Renal cortical epithelial cell (primary cell): ENCODE measurements around the gene MAP2. TPM values are rescaled to one million over a fixed set of nuclear protein-coding genes. Genes with fewer than 3 reads are reported as not detected.
A peak's percentile ranks its signal among the peaks of the same experiment; 100 is the strongest.

Experiments
- DNase-seq: peaks from one replicate; pipeline ENCODE4 v3.0.0-alpha.2; 2011; ENCODE audit warnings: low read depth
- total RNA-seq: library from RNA; depleted of rRNA; stranded (reverse); fragments of >200 nt; gene quantifications from 2 replicates; pipeline ENCODE4 v1.2.3, GENCODE V29; 2014

The MAP2 gene
- total RNA-seq, 1 donor from 2014 or later: 18.3 TPM

DNA sequence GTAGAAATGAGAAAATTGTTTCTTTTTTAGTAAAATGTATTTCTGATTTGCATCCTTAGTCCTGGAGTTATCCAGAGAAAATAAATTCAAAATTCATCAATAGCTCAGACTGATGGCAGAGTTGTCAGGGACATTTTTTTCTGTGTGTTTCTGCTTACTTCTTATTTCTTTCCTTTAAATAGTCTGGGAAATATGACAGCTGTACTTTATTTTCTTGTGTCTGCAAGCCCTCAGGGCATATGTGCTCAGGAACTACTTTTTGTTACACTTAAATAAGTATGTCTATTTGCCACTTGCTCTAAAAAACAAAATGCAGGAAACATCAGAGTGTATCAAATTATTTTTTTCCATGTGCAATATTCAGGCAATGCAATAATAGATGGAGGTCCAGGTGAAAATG is 221.0 kb downstream of the MAP2 start:
- DNase-seq: no peak

GRCh38 chr2:209648714-209649113 is 224.9 kb downstream of the MAP2 start:
- DNase-seq: no peak

DNA sequence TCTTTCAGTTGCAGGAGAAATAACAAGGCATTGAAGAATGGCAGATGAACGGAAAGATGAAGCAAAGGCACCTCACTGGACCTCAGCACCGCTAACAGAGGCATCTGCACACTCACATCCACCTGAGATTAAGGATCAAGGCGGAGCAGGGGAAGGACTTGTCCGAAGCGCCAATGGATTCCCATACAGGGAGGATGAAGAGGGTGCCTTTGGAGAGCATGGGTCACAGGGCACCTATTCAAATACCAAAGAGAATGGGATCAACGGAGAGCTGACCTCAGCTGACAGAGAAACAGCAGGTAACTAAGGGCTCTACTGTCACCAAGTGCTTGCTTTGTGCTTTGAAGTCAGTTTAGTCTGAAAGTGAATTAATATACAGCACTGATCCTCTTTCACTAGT is 229.3 kb downstream of the MAP2 start:
- DNase-seq: no peak

DNA sequence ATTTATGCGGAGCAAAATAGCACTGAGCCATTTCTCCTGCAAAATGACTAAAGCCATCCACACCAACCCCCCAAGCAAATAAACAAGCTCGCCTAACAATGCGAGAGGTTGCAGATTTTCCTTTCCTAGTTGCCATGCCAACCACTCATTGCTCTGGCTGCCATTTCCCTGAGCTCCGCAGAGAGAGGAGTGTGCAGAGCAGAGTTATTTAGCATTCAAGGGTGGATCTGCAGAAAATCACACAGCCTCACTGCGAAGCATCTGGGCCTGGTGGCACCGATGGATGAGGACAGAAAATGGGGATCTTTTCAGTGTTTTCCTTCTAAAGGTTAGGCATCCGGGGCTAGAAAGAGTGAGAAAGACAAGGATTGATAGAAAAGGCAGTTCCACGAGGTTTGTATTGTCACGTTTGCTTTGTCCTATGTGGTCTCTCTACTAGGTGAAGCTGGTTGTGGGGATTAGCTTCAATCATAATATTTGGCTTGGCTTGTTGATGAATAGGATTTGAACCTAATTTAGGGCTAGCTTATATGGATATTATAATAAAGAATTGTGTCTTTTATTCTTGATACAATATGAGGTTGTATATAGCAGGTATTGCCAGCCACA is 237.5 kb downstream of the MAP2 start:
- DNase-seq: no peak

DNA sequence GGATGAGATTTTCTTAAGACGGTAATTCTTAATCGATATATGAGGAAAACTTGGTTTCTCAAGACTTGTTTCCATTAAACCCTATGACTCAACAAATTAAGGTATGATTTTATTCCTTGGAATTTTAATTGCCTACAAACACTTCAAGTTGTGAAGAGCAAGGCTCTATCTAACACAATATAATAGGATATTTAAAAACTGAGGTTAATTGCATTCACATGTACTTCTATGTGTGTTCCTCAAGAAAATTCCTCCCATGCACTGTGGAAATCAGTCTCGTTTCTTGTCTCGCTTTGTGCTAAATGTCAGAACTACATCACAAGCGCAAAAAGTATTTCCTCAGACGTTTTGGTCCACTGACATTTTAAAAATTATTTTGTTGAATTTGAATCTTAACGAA is 238.2 kb downstream of the MAP2 start:
- peak; percentile 36 for DNase-seq

DNA sequence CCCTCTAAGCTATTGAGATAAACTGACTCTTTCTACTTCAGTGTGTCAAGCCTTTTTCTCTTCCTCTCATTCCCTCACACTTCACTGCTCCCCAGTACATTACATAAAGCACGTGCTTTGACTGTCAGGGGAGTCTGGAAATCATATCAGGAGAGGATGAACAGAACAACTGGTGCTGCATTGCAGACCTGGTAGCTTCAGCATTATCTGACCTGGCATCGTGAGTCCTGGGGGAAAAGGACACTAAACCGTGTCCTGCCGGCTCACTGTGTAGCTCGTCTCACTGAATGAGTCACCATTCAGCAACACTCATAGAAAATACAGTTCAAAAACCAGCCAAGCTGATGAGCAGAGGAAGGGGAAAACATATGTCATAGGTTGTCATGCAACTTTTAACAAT is 239.3 kb downstream of the MAP2 start:
- DNase-seq: peak; percentile 42

DNA sequence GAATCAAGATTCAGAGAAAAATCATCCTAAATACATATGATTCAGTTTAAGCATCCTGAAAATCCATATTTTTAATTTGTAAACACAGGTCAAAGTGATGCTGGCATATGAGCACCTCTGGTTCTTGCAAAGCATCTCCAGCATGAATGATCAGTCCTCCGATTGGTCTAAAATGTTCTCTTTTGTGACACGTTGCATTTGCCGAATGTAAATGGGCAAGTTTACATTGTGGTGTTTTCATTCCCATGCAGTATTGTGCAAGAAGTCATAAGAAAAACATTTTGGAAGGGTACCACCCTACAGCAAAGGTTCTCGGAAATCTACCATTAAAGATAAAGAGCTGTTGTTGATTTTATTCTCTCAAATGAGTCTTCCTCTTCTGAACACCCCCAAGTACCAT is 239.8 kb downstream of the MAP2 start:
- no peak for DNase-seq

DNA sequence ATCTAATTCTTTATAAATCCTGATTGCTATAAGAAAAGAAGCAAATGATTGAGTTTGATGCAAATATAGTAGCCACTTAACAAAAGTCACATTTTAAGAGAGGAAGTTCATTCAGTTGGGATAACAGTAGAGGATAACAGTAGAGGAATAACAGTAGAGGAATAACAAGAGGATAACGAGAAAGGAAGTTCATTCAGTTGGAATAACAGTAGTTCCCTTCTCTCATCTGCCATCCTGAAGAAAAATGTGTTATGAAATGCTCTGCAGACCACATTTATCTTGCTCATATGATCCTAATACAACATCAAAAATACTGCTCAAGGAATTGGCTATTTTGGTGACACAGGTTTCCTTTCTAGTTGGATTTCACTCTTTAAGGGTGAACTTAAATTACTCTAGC is 242.4 kb downstream of the MAP2 start:
- DNase-seq: no peak

DNA sequence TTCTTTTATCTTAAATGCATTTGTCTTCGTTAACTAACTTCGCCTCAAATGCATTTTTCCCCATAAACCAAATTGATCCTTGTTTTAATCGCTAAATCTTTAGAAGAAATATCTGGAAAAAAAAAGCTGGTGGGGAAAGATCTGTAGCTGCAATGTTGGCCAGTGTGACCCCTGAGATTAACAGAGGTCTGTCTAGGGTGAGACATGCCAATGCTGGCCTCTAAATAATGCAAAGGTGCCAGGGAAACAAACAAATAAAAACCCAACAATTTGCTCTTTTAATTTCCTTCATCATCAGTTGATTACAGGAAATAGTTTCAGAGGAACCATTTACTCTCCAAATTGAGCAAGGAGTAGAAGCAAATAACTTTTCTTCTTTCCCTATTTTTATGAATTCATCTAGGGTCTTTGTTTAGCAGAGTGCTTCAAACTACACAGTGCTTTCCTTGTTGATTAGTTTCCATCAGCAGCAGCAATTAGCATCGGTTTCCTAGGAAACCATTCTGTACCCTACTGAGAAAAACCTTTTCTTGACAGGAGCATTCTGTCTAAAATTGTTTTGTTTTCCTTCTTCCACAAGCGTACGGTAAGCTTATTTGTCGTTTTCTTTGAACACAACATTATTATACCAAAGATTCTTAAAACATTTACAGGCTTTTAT is 247.3 kb downstream of the MAP2 start:
- no peak for DNase-seq

DNA sequence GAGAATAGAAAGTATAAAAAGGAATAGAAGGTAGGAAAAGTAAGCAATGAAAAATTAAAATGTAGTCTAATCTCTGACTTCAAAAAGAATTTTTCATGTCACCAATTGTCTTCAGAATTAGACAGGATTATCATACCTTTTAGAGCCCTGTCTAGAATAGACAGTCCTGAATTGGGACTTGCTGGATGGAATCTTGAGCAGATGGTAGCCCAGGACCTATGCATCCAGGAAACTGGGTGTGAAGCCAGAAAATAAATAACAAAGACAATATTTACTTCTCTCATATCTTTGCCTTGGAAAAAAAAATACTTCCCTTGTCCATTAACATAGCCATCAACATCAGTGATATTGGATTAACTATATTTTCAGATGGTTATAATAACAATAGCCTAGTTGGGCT is 250.0 kb downstream of the MAP2 start:
- no peak for DNase-seq

DNA sequence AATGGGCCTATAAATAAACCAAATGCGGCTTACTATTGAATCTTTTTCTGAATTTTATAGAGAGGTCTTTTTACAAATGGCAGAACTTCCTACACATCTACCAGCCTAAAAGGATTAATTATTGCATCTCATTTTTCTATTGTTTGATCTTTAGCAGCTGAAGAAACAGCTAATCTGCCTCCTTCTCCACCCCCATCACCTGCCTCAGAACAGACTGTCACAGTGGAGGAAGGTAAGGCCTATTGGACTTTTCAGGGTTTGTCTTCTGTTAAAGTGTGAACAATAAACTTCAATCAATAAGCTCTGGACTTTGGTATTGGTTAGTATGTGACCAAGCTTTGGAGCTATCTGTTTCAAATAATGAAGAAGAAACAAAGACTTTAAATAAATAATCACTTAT is 256.7 kb downstream of the MAP2 start:
- DNase-seq: no peak

GRCh38 chr2:209681201-209681735 is 257.4 kb downstream of the MAP2 start:
- DNase-seq: no peak

- no peak for DNase-seq
Measured at GRCh38 chr2:209682646-209683045, 258.8 kb downstream of the MAP2 start.

GRCh38 chr2:209685340-209685739 is 261.5 kb downstream of the MAP2 start:
- DNase-seq: no peak

DNA sequence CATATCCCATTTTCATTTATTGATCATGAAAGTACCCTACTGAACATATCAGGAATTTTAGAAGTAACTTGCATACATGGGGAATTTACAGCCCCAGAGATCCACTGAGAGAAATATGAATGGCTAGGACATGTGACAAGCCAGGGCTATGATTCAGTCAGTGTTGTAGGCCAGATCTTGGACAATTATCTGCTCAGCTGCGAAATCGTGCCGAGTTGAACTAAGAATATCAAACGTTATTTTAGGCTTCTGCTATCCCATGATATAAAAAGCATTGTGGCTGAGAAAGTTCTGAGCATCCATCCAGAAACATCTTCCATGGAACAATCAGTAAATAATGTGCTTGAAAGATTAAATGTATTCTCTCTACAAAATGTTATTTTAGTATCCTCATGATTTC is 262.1 kb downstream of the MAP2 start:
- no peak for DNase-seq

DNA sequence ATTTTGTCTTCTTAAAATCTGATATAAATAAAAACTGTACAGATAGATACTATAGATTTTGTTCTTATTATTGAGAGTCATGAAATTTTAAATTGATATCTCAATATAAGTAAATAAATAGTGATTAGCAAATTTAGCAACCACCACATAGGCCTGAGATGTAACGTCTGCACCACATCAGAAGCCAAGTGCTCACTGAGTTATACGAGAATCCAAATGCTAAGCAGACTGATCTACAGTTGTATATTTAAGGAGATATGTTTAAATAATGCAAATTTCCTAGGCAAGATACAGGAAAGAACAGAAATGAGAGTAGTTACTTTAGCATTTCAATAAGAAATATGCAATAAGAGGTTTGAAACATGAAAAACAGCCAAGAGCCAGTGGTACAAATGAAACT is 262.6 kb downstream of the MAP2 start:
- DNase-seq: no peak

GRCh38 chr2:209687323-209687969 is 263.6 kb downstream of the MAP2 start:
- DNase-seq: no peak

- DNase-seq: peak; percentile 19
Measured at GRCh38 chr2:209688385-209688784, 264.5 kb downstream of the MAP2 start.

DNA sequence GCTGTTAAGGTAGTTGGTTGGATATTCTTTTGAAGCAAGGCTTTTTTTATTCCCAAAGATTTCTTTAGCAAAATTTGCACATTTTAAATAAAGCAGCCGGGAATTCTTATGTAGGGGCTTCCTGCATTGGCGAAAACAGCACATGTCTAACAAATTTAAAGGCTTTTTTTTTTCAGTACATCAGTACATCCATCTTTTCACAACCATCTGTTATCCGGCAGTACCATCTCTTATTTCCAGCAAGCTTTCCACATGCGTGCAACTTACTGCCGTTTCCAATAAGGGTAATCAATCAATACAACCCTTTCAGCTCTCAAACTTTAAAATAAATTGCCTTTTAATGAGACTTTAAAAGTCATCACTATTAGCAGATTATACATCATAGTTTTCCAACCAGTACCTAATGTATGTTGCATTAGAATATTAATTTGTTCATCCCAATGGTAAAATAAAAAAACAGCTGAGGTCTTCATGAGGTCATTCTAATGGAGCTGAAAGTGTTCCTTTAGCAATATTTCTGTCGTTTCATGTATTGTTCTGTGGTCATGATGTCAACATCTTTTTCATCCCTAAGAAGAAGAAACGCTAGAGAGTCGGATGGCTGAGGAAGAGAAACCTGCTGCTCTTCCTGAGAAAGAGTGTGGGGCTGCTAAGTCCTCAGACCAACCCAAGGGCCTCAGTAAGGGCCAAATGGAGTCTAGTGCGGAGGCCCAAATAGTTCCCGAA is 266.3 kb downstream of the MAP2 start:
- no peak for DNase-seq

DNA sequence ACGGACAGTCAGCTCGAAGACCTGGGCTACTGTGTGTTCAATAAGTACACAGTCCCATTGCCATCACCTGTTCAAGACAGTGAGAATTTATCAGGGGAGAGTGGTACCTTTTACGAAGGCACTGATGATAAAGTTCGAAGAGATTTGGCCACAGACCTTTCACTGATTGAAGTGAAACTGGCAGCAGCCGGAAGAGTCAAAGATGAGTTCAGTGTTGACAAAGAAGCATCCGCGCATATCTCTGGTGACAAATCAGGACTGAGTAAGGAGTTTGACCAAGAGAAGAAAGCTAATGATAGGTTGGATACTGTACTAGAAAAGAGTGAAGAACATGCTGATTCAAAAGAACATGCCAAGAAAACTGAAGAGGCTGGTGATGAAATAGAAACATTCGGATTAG is 270.9 kb downstream of the MAP2 start:
- no peak for DNase-seq

- DNase-seq: no peak
Measured at GRCh38 chr2:209696836-209697711, 273.2 kb downstream of the MAP2 start.

DNA sequence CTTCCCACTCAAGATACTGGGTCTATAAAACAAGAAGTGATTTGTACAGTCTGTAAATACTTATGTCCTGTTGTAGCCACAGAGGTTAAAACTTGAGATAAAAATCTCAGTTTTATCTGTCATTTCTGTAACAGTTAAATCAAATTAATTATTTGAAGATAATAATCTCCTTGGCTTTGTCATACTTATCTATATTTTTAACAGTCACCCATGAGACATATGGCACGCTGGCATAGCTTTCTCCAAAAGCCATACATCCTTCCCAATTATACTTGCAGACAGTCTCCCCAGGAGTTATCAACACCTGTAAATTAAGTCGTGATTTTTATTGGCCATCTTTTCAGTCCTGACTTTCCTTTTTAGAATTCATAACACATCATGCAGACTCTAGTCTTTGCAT is 278.9 kb downstream of the MAP2 start:
- no peak for DNase-seq
